Natural killer cell treated with Interleukin-12 subunit alpha and Interleukin-12 subunit beta and Interleukin-15 and Interleukin-18, amount 100 ng/mL, for 72 hours (primary cell): Measurements from ENCODE around the gene C1QTNF5. TPM values are rescaled to one million over a fixed set of nuclear protein-coding genes. Genes with fewer than 3 reads are reported as not detected.
A peak's percentile ranks its signal among the peaks of the same experiment; 100 is the strongest.

Experiments
- ATAC-seq, 2 donors: fragments of 150-1000 bp; cut with Tn5 transposase in 1 of 2; sonication (Bioruptor Pico), chemical (Tn5 transposase) in 1 of 2; 2 replicates each; pipeline ENCODE4 v1.10.0; 2021
- DNase-seq: peaks from one replicate; pipeline ENCODE4 v3.0.0; 2022; ENCODE audit warnings: low spot score
- H3K27ac Mint-ChIP-seq, 2 donors: 1 replicate in 1 of 2; 2 replicates in 1 of 2; pipeline ENCODE4 v1.8.0; 2022; ENCODE audit warnings: mixed read lengths in 2 of 2, mild to moderate bottlenecking in 1 of 2, moderate library complexity in 1 of 2
- H3K27me3 Mint-ChIP-seq, 2 donors: 1 replicate in 1 of 2; 2 replicates in 1 of 2; pipeline ENCODE4 v1.8.0; 2022; ENCODE audit warnings: mixed read lengths in 2 of 2
- H3K36me3 Mint-ChIP-seq: one replicate; pipeline ENCODE4 v1.8.0; 2022; ENCODE audit warnings: mixed read lengths
- H3K4me1 Mint-ChIP-seq, 2 donors: 1 replicate in 1 of 2; 2 replicates in 1 of 2; pipeline ENCODE4 v1.8.0; 2022; ENCODE audit warnings: low read depth in 2 of 2, mixed read lengths in 2 of 2, mild to moderate bottlenecking in 1 of 2
- H3K4me3 Mint-ChIP-seq: one replicate; pipeline ENCODE4 v1.8.0; 2022; ENCODE audit warnings: mixed read lengths
- H3K9me3 Mint-ChIP-seq: 2 replicates; pipeline ENCODE4 v1.8.0; 2022; ENCODE audit warnings: mixed read lengths
- total RNA-seq, 2 donors: library from RNA; stranded (reverse); gene quantifications; one replicate each; pipeline ENCODE4 v1.2.3, GENCODE V29; 2022

The C1QTNF5 gene
- total RNA-seq, 2 donors from 2014 or later, result not detected

DNA sequence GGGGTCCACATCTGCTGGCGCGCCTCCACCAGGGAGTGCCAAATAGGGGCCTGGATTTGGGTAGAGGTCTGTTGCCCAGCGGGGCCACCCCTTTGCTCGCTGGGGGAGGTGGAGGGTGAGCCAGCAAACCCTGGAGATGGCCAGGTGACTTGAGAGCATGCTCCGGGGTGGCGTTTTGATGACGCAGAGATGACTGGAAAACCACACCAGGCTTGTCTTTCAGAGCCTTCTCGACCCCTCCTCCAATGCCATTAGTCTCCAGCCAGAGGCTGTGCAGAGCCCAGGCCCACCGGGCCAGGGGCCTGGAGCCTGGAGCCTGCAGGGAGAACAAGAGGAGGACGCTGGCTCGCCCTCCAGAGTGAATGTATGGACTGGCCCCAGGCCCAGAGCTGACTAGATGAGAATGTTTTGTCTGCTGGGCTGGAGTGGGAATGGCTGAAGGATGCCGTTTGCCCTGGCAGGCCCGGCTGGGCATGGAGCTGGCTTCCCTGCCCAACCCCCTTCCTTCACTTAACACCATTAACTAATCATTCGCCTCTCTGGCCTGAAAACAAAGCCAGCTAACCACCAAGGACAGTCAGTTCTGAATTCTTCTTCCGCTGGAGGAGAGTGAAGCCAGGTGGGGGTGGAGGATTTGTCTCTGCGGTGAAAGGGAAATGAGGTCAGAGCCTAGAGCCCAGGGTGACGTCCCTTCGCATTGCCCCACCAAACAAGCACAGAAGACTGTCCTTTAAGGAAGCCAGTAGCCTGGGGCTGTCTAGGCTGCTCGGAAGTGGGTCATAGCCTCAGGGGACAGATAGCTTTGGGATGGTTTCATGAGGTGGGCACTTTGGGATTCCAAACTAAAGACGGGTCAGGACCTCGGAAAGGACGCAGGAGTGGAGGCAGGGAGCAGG is 22.2 kb downstream of the C1QTNF5 start:
- no peak for DNase-seq
- no peaks in the 10 kb centered on the region for H3K9me3 Mint-ChIP-seq

DNA sequence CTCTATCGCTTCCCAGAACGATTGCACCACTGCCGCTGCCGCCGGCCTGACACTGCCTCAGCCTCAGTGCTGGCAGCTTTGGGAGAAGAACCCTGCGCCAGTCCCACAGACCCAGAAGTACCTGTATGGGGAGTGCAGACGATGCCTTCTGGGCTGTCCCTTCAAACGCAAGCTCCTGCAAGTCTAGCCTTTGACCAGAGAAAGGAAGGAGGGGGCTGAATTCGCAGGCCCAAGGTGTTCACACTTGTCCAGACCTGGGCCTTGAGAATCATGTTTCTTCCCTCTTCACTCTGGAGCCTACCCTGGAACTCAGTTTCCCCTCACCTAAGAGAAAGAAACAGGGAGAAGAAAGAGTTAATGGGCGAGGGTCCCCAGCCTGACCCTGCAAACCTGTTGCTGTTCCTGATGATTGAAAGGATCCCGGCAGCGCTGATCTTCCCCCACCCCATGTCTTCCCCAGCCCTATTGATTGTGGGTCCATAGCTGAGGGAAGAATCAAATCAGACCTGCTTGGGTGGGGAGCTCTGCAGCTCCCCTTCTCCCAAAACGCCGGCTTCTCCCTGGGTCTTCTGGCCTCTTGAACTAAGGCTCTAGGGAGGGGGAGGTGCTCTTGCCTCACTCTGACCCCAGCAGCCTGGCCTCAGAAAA is 23.0 kb downstream of the C1QTNF5 start:
- H3K4me3 Mint-ChIP-seq, result no peak overlapping the region
- ATAC-seq (no peak), DNase-seq (no peak)
- peaks cover 12 to 22% of the 10 kb centered on the region in 2 donors for H3K4me1 Mint-ChIP-seq
- H3K9me3 Mint-ChIP-seq, result no peaks in the 10 kb centered on the region
- no peak overlapping the region for H3K27ac Mint-ChIP-seq
- H3K36me3 Mint-ChIP-seq, result no peaks in the 10 kb centered on the region
- peaks cover 16 to 18% of the 10 kb centered on the region in 2 donors for H3K27me3 Mint-ChIP-seq

More for the DNA sequence above, 22.2 kb downstream of the C1QTNF5 start:
- peak; percentile 51 to 62 for ATAC-seq
- peaks cover 12 to 25% of the 10 kb centered on the region in 2 donors for H3K4me1 Mint-ChIP-seq
- no peaks in the 10 kb centered on the region for H3K36me3 Mint-ChIP-seq
- peaks cover 16 to 18% of the 10 kb centered on the region in 2 donors for H3K27me3 Mint-ChIP-seq
- peak overlapping the region; percentile 70 to 81 for H3K27ac Mint-ChIP-seq
- H3K4me3 Mint-ChIP-seq, result peak overlapping the region; percentile 87

DNA sequence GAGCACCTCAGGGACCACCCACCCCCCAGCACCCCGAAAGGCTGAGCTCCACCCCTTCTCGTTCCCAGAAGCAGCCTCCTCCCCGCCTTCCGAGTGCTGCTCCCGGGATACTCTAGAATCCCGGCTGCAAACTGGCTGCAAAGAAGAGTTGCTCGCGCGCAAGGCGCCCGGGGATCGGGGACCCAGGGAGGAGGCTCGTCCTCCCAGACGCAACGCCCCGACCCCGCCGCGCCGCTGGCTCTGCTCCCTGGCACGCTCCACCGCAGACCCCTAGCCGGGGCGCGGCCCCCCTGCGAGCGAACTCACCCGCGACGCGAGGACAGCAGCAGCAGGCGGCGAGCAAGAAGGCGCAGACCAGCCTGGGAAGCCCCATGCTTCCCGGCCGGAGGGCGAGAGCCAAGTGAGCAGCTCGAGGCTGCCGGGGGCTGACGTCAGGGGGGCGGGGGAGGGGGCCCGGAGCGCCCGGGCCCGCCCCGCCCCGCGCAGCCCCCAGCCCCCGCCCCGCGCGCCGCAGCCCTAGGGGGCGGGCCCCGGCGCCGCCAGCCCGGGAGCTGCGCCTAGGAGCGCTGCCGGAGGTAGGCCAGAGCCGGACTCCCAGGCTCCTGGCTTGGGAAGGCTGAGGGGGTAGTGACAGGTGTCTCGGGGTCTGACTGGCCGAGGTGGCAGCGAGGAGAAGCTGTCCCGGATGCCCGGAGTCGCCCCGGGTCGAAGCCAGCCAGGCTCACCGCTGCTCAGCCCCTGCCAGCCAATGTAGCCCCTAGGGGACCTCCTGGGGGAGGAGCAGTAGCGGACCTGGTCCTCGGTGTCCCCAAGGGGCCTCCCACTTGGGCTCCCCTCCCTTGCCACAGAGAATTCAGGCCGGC is 23.7 kb downstream of the C1QTNF5 start, which contains the start of gene MCAM:
MCAM (minus strand) TSS at position 402 of the 863 bp plus-strand sequence; CDS start at position 373, 29 bp downstream.
- DNase-seq (no peak), ATAC-seq (no peak)
- Mint-ChIP-seq H3K27me3 (peaks cover 16 to 18% of the 10 kb centered on the region in 2 donors), H3K36me3 (no peaks in the 10 kb centered on the region), H3K4me3 (no peak within 1 kb of the TSS), H3K4me1 (peaks cover 9 to 17% of the 10 kb centered on the region in 2 donors), H3K9me3 (no peaks in the 10 kb centered on the region), H3K27ac (no peak within 1 kb of the TSS)

DNA sequence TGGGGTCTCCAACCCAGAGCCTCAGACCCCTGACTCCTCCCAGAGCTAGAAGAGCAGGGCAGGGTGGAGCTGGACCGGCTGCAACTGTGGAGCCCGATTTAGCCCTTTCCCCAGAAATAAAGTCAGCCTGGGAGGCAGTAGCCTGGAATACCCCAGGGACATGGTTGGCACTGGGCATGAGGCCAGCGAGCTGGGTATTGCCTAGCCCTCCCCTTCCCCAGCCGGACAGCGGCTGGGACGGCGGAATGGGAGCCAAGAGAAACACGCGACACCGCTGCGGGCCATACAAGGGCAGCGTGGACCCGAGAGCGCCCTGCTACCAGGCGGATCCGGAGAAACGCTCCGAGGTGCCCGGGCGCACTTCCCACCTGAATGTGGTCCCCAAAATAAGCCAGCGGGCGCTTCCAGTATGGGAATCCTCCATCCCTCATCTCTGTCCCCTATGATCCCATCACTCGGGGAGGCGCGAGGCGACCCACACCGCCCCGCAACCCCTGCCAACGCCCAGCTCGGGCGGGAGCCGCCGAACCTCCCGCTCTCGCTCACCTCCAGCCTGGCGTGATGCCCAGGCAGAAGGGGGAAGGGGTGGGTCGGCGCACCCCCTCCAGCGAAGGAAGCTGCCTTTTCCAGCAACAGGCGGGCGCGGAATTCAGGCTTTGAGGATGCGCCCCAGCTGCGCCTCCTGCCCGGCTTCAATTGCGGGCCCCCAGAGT is 24.5 kb downstream of the C1QTNF5 start:
- no peak for ATAC-seq
- Mint-ChIP-seq H3K36me3 (no peaks in the 10 kb centered on the region), H3K4me1 (peaks cover 9 to 17% of the 10 kb centered on the region in 2 donors), H3K4me3 (no peak overlapping the region), H3K9me3 (no peaks in the 10 kb centered on the region), H3K27me3 (peaks cover 16 to 18% of the 10 kb centered on the region in 2 donors), H3K27ac (no peak overlapping the region)
- no peak for DNase-seq

DNA sequence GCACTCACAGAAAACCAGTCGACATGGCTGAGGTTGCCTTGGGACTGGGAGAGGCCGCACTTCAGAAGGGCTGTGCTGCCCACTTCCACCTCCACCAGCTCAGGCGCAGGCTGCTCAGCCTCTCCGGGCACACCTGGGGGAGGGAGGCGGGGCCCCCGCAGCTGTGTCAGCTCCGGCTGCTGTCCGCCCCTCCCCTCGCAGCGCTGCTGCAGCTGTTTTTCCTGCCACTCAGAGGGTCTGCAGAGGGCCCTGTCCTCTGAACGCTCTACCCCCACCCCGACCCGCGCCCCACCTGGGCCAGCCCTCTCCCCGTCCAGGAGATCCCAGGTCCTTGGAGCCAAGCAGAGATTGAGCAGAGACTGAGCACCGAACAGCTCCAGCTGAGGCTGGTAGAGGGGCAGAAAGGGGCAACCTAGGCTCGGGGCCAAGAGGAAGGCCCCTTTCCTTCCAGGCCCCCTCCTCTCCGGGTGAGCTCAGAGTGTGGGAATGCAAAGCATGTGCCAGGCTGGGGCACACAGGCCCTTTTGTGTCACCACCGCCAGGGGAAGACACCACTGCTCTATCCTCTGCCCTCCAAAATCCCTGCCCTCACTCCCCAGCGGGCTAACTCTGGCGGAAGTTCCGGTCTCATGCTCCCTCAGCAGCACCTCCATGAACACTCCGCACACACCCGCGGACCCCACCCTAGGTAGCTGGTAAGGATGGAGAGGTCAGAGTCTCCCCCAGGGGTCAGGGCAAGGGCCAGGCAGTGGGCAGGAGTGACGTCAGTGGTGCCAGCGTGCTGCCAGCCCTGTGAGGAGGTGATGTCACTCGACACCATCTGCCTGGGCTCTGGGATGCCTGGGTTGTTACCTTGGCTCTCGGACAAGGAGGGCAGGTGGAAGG is 25.3 kb downstream of the C1QTNF5 start:
- no peak overlapping the region for H3K4me3 Mint-ChIP-seq
- DNase-seq, result no peak
- no peaks in the 10 kb centered on the region for H3K9me3 Mint-ChIP-seq

DNA sequence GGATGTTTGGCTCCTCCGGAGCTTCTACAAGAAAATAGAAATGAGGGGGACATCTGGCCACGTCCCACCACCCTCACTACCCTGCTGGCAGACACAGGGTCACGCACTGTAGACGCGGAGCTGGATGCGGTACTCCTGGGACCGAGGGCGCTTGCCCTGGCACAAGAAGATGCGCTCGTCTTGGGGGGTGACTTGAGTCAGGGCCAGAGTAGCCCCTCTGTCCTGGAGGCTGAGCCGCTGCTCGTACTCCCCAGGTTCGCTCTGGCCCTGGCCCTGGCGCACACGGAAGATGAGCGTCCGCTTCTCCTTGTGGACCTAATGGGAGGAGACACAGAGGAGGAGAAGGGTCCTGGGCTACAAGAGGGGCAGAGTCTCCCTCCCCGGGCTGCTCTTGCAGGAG is 26.0 kb downstream of the C1QTNF5 start:
- H3K4me3 Mint-ChIP-seq, result no peak overlapping the region
- ATAC-seq, result no peak
- H3K27me3 Mint-ChIP-seq, result peaks cover 13 to 14% of the 10 kb centered on the region in 2 donors
- H3K4me1 Mint-ChIP-seq, result peaks cover 6 to 14% of the 10 kb centered on the region in 2 donors
- no peak overlapping the region for H3K27ac Mint-ChIP-seq
- H3K36me3 Mint-ChIP-seq, result no peaks in the 10 kb centered on the region
- no peaks in the 10 kb centered on the region for H3K9me3 Mint-ChIP-seq
- no peak for DNase-seq

More for the DNA sequence above, 25.3 kb downstream of the C1QTNF5 start:
- peaks cover 9 to 17% of the 10 kb centered on the region in 2 donors for H3K4me1 Mint-ChIP-seq
- H3K27me3 Mint-ChIP-seq, result peaks cover 16 to 18% of the 10 kb centered on the region in 2 donors
- ATAC-seq, result peak in 1 of 2 donors; percentile 13
- H3K36me3 Mint-ChIP-seq, result no peaks in the 10 kb centered on the region
- no peak overlapping the region for H3K27ac Mint-ChIP-seq

DNA sequence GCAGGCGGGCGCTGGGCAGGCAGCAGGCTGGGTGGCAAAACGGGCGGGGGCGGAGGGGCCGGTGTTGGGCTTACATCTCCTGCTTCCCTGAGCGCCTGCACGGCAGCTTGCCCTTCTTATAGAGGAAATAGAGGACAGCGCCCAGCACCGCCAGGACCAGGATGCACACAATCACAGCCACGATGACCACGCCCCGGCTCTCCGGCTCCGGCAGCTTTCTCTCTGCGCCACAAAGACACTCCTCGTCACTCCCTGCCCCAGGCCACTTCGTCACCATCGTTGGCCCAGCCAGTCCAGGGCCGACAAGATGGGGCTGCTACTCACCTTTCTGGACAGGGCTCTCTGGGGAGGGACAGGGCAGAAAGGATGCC is 30.0 kb downstream of the C1QTNF5 start:
- H3K4me1 Mint-ChIP-seq, result peaks cover 0 to 5% of the 10 kb centered on the region in 2 donors
- H3K4me3 Mint-ChIP-seq, result no peak overlapping the region
- no peaks in the 10 kb centered on the region for H3K9me3 Mint-ChIP-seq
- H3K36me3 Mint-ChIP-seq, result no peaks in the 10 kb centered on the region
- no peak for DNase-seq
- ATAC-seq, result no peak
- H3K27ac Mint-ChIP-seq, result no peak overlapping the region
- H3K27me3 Mint-ChIP-seq, result peaks cover 0 to 8% of the 10 kb centered on the region in 2 donors

DNA sequence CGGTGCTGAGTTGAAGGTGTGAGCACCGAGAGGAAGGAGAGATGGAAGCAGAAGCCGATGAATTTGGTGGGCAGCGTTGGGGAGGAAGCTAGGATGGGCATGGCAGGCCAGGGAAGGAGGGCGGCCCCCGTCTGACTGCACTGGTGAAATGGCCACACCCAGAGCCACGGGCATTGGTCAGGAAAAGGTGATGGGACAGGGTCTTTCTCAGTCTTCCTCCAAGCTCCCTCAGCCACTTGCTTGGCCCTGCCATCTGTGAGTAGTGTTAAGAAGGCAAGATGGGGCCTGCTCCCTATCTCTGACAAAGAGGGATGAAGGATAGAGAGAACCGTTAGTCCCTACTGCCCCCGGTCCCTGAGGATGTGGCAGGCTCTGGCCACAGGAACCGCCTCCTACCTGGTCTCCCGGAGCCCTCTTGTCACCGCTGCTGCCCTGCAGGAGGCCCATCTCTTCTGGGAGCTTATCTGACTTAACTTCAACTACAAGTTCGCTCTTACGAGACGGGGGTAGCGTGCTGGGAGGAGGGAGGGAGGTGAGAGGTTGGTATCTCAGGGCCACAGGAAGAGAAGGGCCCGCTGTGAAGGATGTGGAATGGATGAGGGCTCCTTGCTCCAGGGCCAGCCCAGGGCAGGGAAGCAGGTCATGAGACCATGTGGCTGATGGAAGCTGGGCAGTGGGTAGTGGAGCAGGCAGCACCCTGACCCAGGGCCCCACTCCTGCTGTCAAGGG is 30.6 kb downstream of the C1QTNF5 start:
- no peaks in the 10 kb centered on the region for H3K9me3 Mint-ChIP-seq
- H3K36me3 Mint-ChIP-seq, result peaks cover 3% of the 10 kb centered on the region
- H3K27me3 Mint-ChIP-seq, result peaks cover 0 to 8% of the 10 kb centered on the region in 2 donors
- no peak overlapping the region for H3K4me3 Mint-ChIP-seq
- no peak overlapping the region for H3K27ac Mint-ChIP-seq
- DNase-seq, result no peak
- peaks cover 4 to 7% of the 10 kb centered on the region in 2 donors for H3K4me1 Mint-ChIP-seq
- ATAC-seq, result no peak

DNA sequence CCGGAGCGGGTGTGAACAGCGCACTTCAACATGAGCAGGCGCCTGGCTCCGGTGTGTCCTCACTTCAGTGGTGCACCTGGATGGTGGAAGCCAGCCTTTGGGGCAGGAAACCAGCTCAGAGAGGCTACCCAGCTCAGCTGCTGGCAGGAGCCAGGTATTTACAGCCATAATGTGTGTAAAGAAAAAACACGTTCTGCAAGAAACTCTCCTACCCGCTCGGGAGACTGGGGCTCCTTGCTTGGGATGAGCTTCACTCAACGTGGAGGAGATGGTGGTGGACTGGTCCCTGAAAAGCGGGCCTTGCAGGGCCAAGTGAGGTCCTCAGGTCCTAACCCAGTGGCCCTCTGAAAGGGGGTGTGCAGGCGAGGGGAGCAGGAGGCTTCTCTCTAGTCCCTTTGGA is 31.3 kb downstream of the C1QTNF5 start:
- H3K27me3 Mint-ChIP-seq, result peaks cover 0 to 3% of the 10 kb centered on the region in 2 donors
- H3K27ac Mint-ChIP-seq, result no peak overlapping the region
- no peak overlapping the region for H3K4me3 Mint-ChIP-seq
- H3K4me1 Mint-ChIP-seq, result peaks cover 5 to 8% of the 10 kb centered on the region in 2 donors
- ATAC-seq, result no peak
- DNase-seq, result no peak
- H3K36me3 Mint-ChIP-seq, result peaks cover 4% of the 10 kb centered on the region
- no peaks in the 10 kb centered on the region for H3K9me3 Mint-ChIP-seq

DNA sequence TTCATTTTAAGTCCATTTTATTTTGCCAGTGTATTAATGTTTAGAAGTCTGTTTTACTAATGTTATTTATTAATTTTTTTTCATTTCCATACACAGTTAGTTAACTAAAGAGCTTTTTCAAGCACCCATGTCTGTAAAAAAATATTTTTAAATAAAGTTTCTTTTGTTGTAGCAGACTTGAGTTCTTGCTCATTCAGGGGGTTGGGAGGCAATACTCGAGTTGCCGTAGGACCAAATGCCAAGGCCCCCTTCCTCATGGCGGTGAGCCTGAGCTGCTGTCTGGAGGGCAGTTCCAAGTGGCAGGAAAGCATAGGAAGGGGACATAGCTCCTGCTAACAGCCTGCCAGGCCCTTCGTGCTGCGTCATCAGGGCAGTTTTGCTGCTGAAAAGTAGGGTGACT is 32.7 kb downstream of the C1QTNF5 start:
- no peak overlapping the region for H3K27ac Mint-ChIP-seq
- H3K4me3 Mint-ChIP-seq, result no peak overlapping the region
- no peaks in the 10 kb centered on the region for H3K9me3 Mint-ChIP-seq
- H3K36me3 Mint-ChIP-seq, result peaks cover 4% of the 10 kb centered on the region
- no peaks in the 10 kb centered on the region for H3K27me3 Mint-ChIP-seq
- peaks cover 5 to 8% of the 10 kb centered on the region in 2 donors for H3K4me1 Mint-ChIP-seq
- ATAC-seq, result no peak
- no peak for DNase-seq

DNA sequence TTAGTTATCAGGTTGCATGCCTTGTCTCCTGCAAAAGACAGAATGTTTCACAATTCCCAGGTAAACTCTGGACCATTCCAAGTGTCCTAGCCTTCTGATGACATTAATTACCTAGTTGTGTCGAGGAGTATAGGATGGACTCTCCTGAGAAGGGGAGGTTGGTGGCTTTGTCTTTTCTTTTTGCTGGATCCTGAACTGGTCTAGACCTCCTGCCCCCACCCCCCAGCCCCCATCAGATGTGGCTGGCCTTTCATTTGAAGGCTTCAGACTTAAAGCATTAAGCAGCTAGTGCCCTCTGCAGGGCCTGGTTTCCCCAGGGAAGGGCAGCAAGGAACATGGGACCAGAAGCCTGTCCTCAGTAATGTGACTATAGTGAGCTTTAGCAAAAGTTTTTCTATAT is 33.5 kb downstream of the C1QTNF5 start:
- Mint-ChIP-seq H3K27ac (no peak overlapping the region), H3K27me3 (no peaks in the 10 kb centered on the region)

More for the DNA sequence above, 33.5 kb downstream of the C1QTNF5 start:
- DNase-seq (no peak), ATAC-seq (no peak)
- Mint-ChIP-seq H3K4me1 (peaks cover 5 to 8% of the 10 kb centered on the region in 2 donors), H3K4me3 (no peak overlapping the region), H3K36me3 (peaks cover 8% of the 10 kb centered on the region), H3K9me3 (no peaks in the 10 kb centered on the region)
